GM06990 (cell line): ENCODE results near the gene AGK.
A peak's percentile ranks its signal among the peaks of the same experiment; 100 is the strongest.

Experiments used
- DNase-seq: peaks from one replicate; pipeline ENCODE4 v3.0.0-alpha.2; 2011; ENCODE audit not compliant: insufficient read length; ENCODE audit errors: extremely low read depth
- H3K27me3 ChIP-seq: replicated peaks from 2 replicates; pipeline ENCODE4 v1.6.0; 2011; ENCODE audit warnings: low read length; ENCODE audit not compliant: control insufficient read depth, insufficient read depth
- H3K36me3 ChIP-seq: 2 replicates; pipeline ENCODE4 v1.5.1; 2011; ENCODE audit warnings: low read length; ENCODE audit not compliant: control insufficient read depth, insufficient read depth
- H3K4me3 ChIP-seq: replicated peaks from 2 replicates; pipeline ENCODE4 v1.5.1; 2011; ENCODE audit warnings: low read depth, mild to moderate bottlenecking, control low read depth, low read length
- CTCF ChIP-seq: IDR thresholded peaks from 2 replicates; pipeline ENCODE4 v1.5.1; 2011; ENCODE audit warnings: low read length, control low read depth, mild to moderate bottlenecking, inconsistent platforms; ENCODE audit not compliant: insufficient read depth, poor library complexity, severe bottlenecking

AGK gene

GRCh38 chr7:141673346-141673745 is 122.1 kb downstream of the AGK start:
- Histone ChIP-seq H3K36me3 (peaks cover 2% of the 10 kb centered on the region), H3K4me3 (no peak overlapping the region), H3K27me3 (no peaks in the 10 kb centered on the region)
- TF ChIP-seq CTCF = no peak
- DNase-seq = no peak

DNA sequence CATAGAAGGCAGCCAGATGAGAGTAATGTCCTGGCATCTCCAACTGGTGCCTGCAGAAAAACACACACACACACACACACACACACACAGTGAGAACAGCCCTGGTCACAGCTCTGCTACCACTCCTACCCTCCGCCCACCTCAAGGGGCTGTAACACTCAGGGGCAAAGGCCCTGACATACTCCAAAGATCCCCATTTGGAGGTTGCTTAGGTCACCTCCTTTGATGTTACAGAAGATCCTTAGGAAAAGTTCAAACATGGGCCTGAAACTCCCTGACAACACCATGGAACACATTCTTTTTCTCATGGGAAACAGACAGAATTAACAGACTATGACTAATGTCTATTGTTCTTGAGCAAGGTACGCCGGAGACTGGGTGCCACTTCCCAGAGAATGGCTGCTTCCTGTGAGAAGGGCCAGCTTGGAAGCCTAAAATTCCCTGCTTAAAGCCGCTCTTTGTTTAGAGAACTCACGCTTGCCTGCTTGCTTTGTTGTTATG is 123.0 kb downstream of the AGK start:
- Histone ChIP-seq H3K4me3 (no peak overlapping the region), H3K36me3 (peaks cover 2% of the 10 kb centered on the region), H3K27me3 (no peaks in the 10 kb centered on the region)
- no peak for DNase-seq
- no peak for TF ChIP-seq CTCF

DNA sequence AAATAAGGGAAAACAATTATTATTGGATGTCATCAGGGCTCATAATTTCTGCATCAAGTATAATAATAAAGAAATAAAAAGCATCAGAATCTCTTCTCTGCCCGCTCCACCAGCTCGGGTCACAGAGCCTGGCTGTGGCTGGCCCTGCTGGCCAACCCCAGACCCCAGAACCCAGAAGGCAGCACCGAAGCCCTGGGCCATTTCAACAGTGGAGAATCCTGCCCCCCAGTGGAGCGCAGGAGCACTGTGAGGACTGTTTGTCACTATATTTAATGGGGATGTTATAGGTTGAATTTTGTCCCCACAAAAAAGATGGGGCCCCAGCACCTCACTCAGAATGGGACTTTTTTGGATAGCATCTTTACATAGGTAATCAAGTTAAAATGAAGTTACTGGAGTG is 123.5 kb downstream of the AGK start:
- H3K4me3 ChIP-seq = no peak overlapping the region
- H3K36me3 ChIP-seq = peaks cover 2% of the 10 kb centered on the region
- H3K27me3 ChIP-seq = no peaks in the 10 kb centered on the region
- DNase-seq = no peak
- TF ChIP-seq CTCF = peak; percentile 39

DNA sequence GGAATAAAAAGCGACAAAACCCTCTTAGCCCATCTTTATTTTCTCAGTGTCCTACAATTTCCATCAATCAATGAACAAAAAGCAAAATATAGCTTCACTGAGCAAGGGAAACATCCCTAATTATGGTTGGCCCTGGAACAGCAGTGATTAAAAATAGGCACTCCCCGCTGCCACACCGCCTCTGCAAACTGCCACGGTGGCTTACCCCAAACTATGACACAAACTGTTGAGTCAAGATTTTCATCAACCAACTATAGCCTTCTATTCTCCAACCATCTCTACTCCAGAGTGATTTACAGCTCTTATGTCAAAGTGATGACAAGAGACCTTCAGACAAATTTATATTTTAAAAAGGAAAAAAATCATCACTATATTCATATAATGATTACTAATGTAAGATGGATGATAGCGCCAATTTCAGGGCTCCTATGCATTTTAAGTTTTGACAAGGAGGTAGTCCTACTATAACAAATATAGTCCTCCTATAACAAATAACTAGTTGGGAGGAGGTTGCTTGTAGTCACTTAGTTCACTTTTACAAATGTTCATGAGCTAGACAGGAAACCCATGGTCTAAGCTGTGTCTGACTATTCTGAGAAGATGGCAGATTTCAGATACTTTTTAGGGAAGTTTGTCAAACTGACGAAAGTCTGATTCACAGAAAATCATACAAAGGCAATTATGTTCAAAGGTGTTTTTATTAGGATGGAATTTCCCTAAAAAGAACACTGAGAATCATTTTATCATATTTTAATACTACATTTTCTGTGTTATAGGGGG is 124.4 kb downstream of the AGK start:
- Histone ChIP-seq H3K36me3 (peaks cover 2% of the 10 kb centered on the region), H3K27me3 (no peaks in the 10 kb centered on the region), H3K4me3 (no peak overlapping the region)
- TF ChIP-seq CTCF = no peak
- no peak for DNase-seq

GRCh38 chr7:141676618-141677017 is 125.4 kb downstream of the AGK start:
- Histone ChIP-seq H3K27me3 (no peaks in the 10 kb centered on the region), H3K36me3 (peaks cover 2% of the 10 kb centered on the region), H3K4me3 (no peak overlapping the region)
- DNase-seq = no peak
- TF ChIP-seq CTCF = no peak
